Activated gamma-delta T cell treated with Interleukin-2 at 50 U/mL for 16 hours (primary cell): ENCODE results near the gene NT5E.

ENCODE experiments used
- DNase-seq: peaks from one replicate; pipeline ENCODE4 v3.0.0-alpha.2; 2020

The NT5E gene

GRCh38 chr6:85460921-85461797 lies 11.3 kb downstream of the NT5E start:
- DNase-seq = peak; percentile 53

- no peak for DNase-seq
Observed at GRCh38 chr6:85461798-85462170, 11.9 kb downstream of the NT5E start.

- DNase-seq = no peak
Observed at GRCh38 chr6:85462673-85463072, 12.8 kb downstream of the NT5E start.

- no peak for DNase-seq
Observed at GRCh38 chr6:85463621-85464259, 13.9 kb downstream of the NT5E start.

GRCh38 chr6:85464260-85464644 lies 14.4 kb downstream of the NT5E start:
- no peak for DNase-seq

GRCh38 chr6:85464722-85465150 lies 14.9 kb downstream of the NT5E start:
- no peak for DNase-seq

- no peak for DNase-seq
Observed at GRCh38 chr6:85465762-85466161, 15.9 kb downstream of the NT5E start.

GRCh38 chr6:85468326-85468725 lies 18.4 kb downstream of the NT5E start:
- DNase-seq = no peak

- DNase-seq = no peak
Observed at GRCh38 chr6:85469276-85470022, 19.6 kb downstream of the NT5E start.

GRCh38 chr6:85470023-85470410 lies 20.1 kb downstream of the NT5E start:
- no peak for DNase-seq

GRCh38 chr6:85472744-85473143 lies 22.9 kb downstream of the NT5E start:
- DNase-seq = no peak

GRCh38 chr6:85473748-85474147 lies 23.9 kb downstream of the NT5E start:
- no peak for DNase-seq

GRCh38 chr6:85476532-85476931 lies 26.6 kb downstream of the NT5E start:
- DNase-seq = no peak

GRCh38 chr6:85479208-85479607 lies 29.3 kb downstream of the NT5E start:
- DNase-seq = no peak

GRCh38 chr6:85482206-85482904 lies 32.5 kb downstream of the NT5E start:
- no peak for DNase-seq

GRCh38 chr6:85482905-85483700 lies 33.2 kb downstream of the NT5E start:
- peak; percentile 85 for DNase-seq

GRCh38 chr6:85483846-85484245 lies 34.0 kb downstream of the NT5E start:
- no peak for DNase-seq

GRCh38 chr6:85484948-85485347 lies 35.1 kb downstream of the NT5E start:
- no peak for DNase-seq

- DNase-seq = no peak
Observed at GRCh38 chr6:85490516-85491248, 40.8 kb downstream of the NT5E start.

GRCh38 chr6:85493389-85493788 lies 43.5 kb downstream of the NT5E start:
- DNase-seq = no peak
